H9 (cell line): Measurements from ENCODE around the gene CROCC2. TPM values are rescaled to one million over a fixed set of nuclear protein-coding genes. Genes with fewer than 3 reads are reported as not detected.
A peak's percentile ranks its signal among the peaks of the same experiment; 100 is the strongest.

ENCODE experiments used
- DNase-seq: peaks from one replicate; pipeline ENCODE4 v3.0.0-alpha.2; 2017
- H2AFZ ChIP-seq: one replicate; pipeline ENCODE4 v1.6.1; 2013; ENCODE audit warnings: mild to moderate bottlenecking, low read length, control low read depth, moderate library complexity
- H2AK5ac ChIP-seq: 2 replicates; pipeline ENCODE4 v1.6.1; 2013; ENCODE audit warnings: low read length, control low read depth, mixed read lengths; ENCODE audit not compliant: insufficient read length
- H2BK120ac ChIP-seq: one replicate; pipeline ENCODE4 v1.6.1; 2013; ENCODE audit warnings: low read depth, mild to moderate bottlenecking, low read length, control low read depth, inconsistent platforms; ENCODE audit not compliant: poor library complexity, severe bottlenecking
- H2BK12ac ChIP-seq: 2 replicates; pipeline ENCODE4 v1.6.1; 2013; ENCODE audit warnings: low read length, control low read depth, mixed read lengths, low read depth; ENCODE audit not compliant: insufficient read length
- H2BK15ac ChIP-seq: 2 replicates; pipeline ENCODE4 v1.6.1; 2013; ENCODE audit warnings: low read depth, low read length, control low read depth
- H2BK20ac ChIP-seq: one replicate; pipeline ENCODE4 v1.6.1; 2013; ENCODE audit warnings: low read depth, mild to moderate bottlenecking, low read length, control low read depth, inconsistent platforms; ENCODE audit not compliant: poor library complexity, severe bottlenecking
- H2BK5ac ChIP-seq: 2 replicates; pipeline ENCODE4 v1.6.1; 2013; ENCODE audit warnings: low read length, control low read depth, mixed read lengths; ENCODE audit not compliant: insufficient read length
- H3K14ac ChIP-seq: 2 replicates; pipeline ENCODE4 v1.6.1; 2013; ENCODE audit warnings: low read length, control low read depth; ENCODE audit not compliant: insufficient read depth
- H3K18ac ChIP-seq: 2 replicates; pipeline ENCODE4 v1.6.1; 2013; ENCODE audit warnings: low read depth, mild to moderate bottlenecking, mixed read lengths, low read length, control low read depth; ENCODE audit not compliant: insufficient read length
- H3K23ac ChIP-seq: 2 replicates; pipeline ENCODE4 v1.6.1; 2013; ENCODE audit warnings: low read length, control low read depth, mixed read lengths, low read depth; ENCODE audit not compliant: insufficient read length
- H3K23me2 ChIP-seq: 2 replicates; pipeline ENCODE4 v1.6.1; 2013; ENCODE audit warnings: low read depth, mild to moderate bottlenecking, mixed read lengths, low read length, control low read depth; ENCODE audit not compliant: insufficient read length, poor library complexity, severe bottlenecking
- H3K27ac ChIP-seq: 2 replicates; pipeline ENCODE4 v1.5.1; 2013; ENCODE audit warnings: low read length, control low read depth, mixed read lengths, low read depth; ENCODE audit not compliant: insufficient read length
- H3K27me3 ChIP-seq: 2 replicates; pipeline ENCODE4 v1.6.1; 2013; ENCODE audit warnings: low read length, control low read depth, inconsistent platforms; ENCODE audit not compliant: insufficient read depth
- H3K4ac ChIP-seq: 2 replicates; pipeline ENCODE4 v1.6.1; 2013; ENCODE audit warnings: low read depth, mild to moderate bottlenecking, control low read depth, inconsistent platforms, low read length, moderate library complexity
- H3K4me1 ChIP-seq: 2 replicates; pipeline ENCODE4 v1.6.1; 2013; ENCODE audit warnings: low read length, control low read depth, inconsistent platforms; ENCODE audit not compliant: insufficient read depth
- H3K4me2 ChIP-seq: 2 replicates; pipeline ENCODE4 v1.6.1; 2013; ENCODE audit warnings: low read length, control low read depth, mixed read lengths; ENCODE audit not compliant: insufficient read length, insufficient read depth
- H3K56ac ChIP-seq: 2 replicates; pipeline ENCODE4 v1.6.1; 2013; ENCODE audit warnings: low read depth, mild to moderate bottlenecking, mixed read lengths, low read length, control low read depth; ENCODE audit not compliant: insufficient read length
- H3K79me1 ChIP-seq: 2 replicates; pipeline ENCODE4 v1.6.1; 2013; ENCODE audit warnings: low read depth, mild to moderate bottlenecking, moderate library complexity, low read length, control low read depth, inconsistent platforms; ENCODE audit not compliant: insufficient read depth, poor library complexity, severe bottlenecking
- H3K79me2 ChIP-seq: 2 replicates; pipeline ENCODE4 v1.6.1; 2013; ENCODE audit warnings: low read length, control low read depth, inconsistent platforms; ENCODE audit not compliant: insufficient read depth
- H3K9ac ChIP-seq: 2 replicates; pipeline ENCODE4 v1.6.1; 2013; ENCODE audit warnings: low read length, control low read depth, mixed read lengths; ENCODE audit not compliant: insufficient read length; ENCODE audit errors: extremely low read depth
- H3K9me3 ChIP-seq: one replicate; pipeline ENCODE4 v1.6.1; 2013; ENCODE audit warnings: low read depth, low read length, inconsistent platforms; ENCODE audit not compliant: control insufficient read depth
- H3T11ph ChIP-seq: one replicate; pipeline ENCODE4 v1.6.1; 2013; ENCODE audit warnings: mild to moderate bottlenecking, low read length, control low read depth, inconsistent platforms
- H4K20me1 ChIP-seq: one replicate; pipeline ENCODE4 v1.6.1; 2013; ENCODE audit not compliant: control insufficient read depth, insufficient read length, insufficient read depth
- H4K5ac ChIP-seq: 2 replicates; pipeline ENCODE4 v1.6.1; 2013; ENCODE audit warnings: low read depth, mild to moderate bottlenecking, mixed read lengths, low read length, control low read depth; ENCODE audit not compliant: insufficient read length
- H4K8ac ChIP-seq: replicated peaks from 2 replicates; pipeline ENCODE4 v1.6.1; 2013; ENCODE audit warnings: low read length, control low read depth, mixed read lengths, low read depth; ENCODE audit not compliant: insufficient read length
- H4K91ac ChIP-seq: 2 replicates; pipeline ENCODE4 v1.6.1; 2013; ENCODE audit warnings: low read depth, mild to moderate bottlenecking, moderate library complexity, mixed read lengths, low read length, control low read depth; ENCODE audit not compliant: insufficient read length
- H3K27ac Mint-ChIP-seq, 3 experiments: 2 replicates in 2 of 3; 3 replicates in 1 of 3; pipeline ENCODE4 v1.8.0; 2020 to 2021; ENCODE audit warnings: mixed read lengths in 3 of 3, mild to moderate bottlenecking in 1 of 3, moderate library complexity in 1 of 3
- H3K27me3 Mint-ChIP-seq: 2 replicates; pipeline ENCODE4 v1.8.0; 2021; ENCODE audit warnings: low read depth, mild to moderate bottlenecking, moderate library complexity, mixed read lengths
- H3K36me3 Mint-ChIP-seq, 3 experiments: 2 replicates in 2 of 3; 3 replicates in 1 of 3; pipeline ENCODE4 v1.8.0; 2020 to 2021; ENCODE audit warnings: low read depth in 3 of 3, mixed read lengths in 3 of 3; ENCODE audit not compliant: insufficient read depth in 1 of 3
- H3K4me1 Mint-ChIP-seq, 2 experiments: 2 replicates each; pipeline ENCODE4 v1.8.0; 2020; ENCODE audit warnings: mixed read lengths in 2 of 2
- H3K4me3 Mint-ChIP-seq, 2 experiments: 2 replicates in 1 of 2; 3 replicates in 1 of 2; pipeline ENCODE4 v1.8.0; 2020 to 2021; ENCODE audit warnings: mild to moderate bottlenecking in 2 of 2, mixed read lengths in 2 of 2, moderate library complexity in 1 of 2
- H3K9me3 Mint-ChIP-seq, 2 experiments: 2 replicates in 1 of 2; 3 replicates in 1 of 2; pipeline ENCODE4 v1.8.0; 2020; ENCODE audit warnings: mild to moderate bottlenecking in 2 of 2, mixed read lengths in 2 of 2, moderate library complexity in 1 of 2
- CTCF ChIP-seq: fragments of 200-600 bp; sonication (generic); conservative IDR thresholded peaks from 3 replicates; pipeline ENCODE4 v1.8.0; 2021; ENCODE audit warnings: antibody characterized with exemption, mild to moderate bottlenecking
- WGBS: extraction: QIAGEN DNeasy Blood & Tissue Kit; methylation state at CpG from one replicate; pipeline ENCODE4 v1.1.7; 2013; ENCODE audit warnings: missing lambda C conversion rate, low lambda C conversion rate, mixed read lengths; ENCODE audit not compliant: insufficient read length; ENCODE audit errors: extremely low coverage; 5-methylcytosine and 5-hydroxymethylcytosine counted together
- total RNA-seq: library from RNA; stranded (reverse); gene quantifications from 2 replicates; pipeline ENCODE4 v1.2.1, GENCODE V29; 2021

CROCC2 gene
- total RNA-seq, 1 experiment from 2014 or later = not detected

GRCh38 chr2:240957656-240958365 lies 51.7 kb downstream of the CROCC2 start:
- H3K23ac ChIP-seq = no peak overlapping the region
- H2BK15ac ChIP-seq = no peak overlapping the region
- no peak overlapping the region for H3K14ac ChIP-seq
- no peaks in the 10 kb centered on the region; the same call in 1 of the 2 replicates for H3K4me1 ChIP-seq
- H3K9me3 ChIP-seq = no peaks in the 10 kb centered on the region
- Mint-ChIP-seq H3K27me3 (no peaks in the 10 kb centered on the region; the same call in none of the 2 replicates), H3K27ac (no peak overlapping the region), H3K4me1 (peaks cover 13 to 17% of the 10 kb centered on the region in 2 experiments), H3K9me3 (no peaks in the 10 kb centered on the region), H3K36me3 (no peaks in the 10 kb centered on the region), H3K4me3 (no peak overlapping the region)
- no peaks in the 10 kb centered on the region for H3K79me2 ChIP-seq
- H3K9ac ChIP-seq = no peak overlapping the region
- H3K79me1 ChIP-seq = no peaks in the 10 kb centered on the region
- no peak overlapping the region for H2BK120ac ChIP-seq
- no peak overlapping the region for H3T11ph ChIP-seq
- H2BK5ac ChIP-seq = no peak overlapping the region
- H4K20me1 ChIP-seq = no peaks in the 10 kb centered on the region
- no peak for TF ChIP-seq CTCF
- H3K27ac ChIP-seq = no peak overlapping the region
- no peak overlapping the region for H2AFZ ChIP-seq
- no peak overlapping the region for H4K91ac ChIP-seq
- H3K18ac ChIP-seq = no peak overlapping the region
- no peak overlapping the region for H3K4me2 ChIP-seq
- H3K4ac ChIP-seq = no peak overlapping the region
- H3K56ac ChIP-seq = no peak overlapping the region
- no peak overlapping the region for H2AK5ac ChIP-seq
- no peaks in the 10 kb centered on the region for H3K23me2 ChIP-seq
- peak; percentile 32 for DNase-seq
- no peak overlapping the region for H4K8ac ChIP-seq
- H2BK12ac ChIP-seq = no peak overlapping the region
- H3K27me3 ChIP-seq = no peaks in the 10 kb centered on the region
- no peak overlapping the region for H4K5ac ChIP-seq
- no peak overlapping the region for H2BK20ac ChIP-seq
- no CpG with 5 or more reads among the region's 17 CpGs for WGBS
